Measurements from ENCODE around the gene NFKBIA. TPM values are rescaled to one million over a fixed set of nuclear protein-coding genes. Genes with fewer than 3 reads are reported as not detected.

NFKBIA gene
- total RNA-seq, 2 donors from 2014 or later = 1,744 to 1,805 TPM

DNA sequence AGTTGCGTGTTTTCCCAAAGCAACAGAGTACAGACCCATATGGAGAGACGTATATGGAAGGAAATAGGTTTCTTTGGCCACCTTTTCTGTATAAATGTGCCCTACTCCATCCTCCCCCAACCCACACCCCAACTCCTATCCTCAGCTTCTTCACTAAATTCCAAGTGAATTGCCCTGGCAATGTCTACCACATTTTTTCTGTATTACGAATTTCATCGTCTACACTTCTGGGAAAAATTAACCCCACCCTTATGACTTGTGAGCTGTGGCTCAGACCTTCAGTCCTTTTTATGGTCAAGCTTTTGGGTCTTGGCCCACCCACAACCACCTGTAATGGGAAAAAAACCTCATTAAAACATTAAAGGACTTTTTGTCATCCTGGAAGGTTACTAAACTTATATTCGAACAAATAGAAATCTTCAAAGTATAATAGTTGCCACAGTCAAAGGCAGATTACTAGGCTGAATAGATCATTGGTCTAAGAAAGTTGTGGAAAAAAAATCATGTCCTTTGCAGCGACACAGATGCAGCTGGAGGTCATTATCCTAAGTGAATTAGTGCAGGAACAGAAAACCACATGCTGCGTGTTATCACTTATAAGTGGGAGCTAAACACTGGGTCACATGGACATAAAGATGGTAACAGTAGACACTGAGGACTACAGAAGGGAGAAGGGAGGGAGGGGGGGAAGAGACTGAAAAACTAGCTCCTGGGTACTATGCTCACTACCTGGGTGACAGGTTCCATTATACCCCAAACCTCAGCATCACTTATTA, 15.7 kb upstream of the NFKBIA start:
- Mint-ChIP-seq H3K36me3 (ENCODE audit: low read depth) (no peaks in the 10 kb centered on the region), H3K27ac (no peak overlapping the region), H3K4me1 (peaks cover 24% of the 10 kb centered on the region), H3K4me3 (no peak overlapping the region), H3K27me3 (no peaks in the 10 kb centered on the region)
- ATAC-seq (no peak), DNase-seq (no peak)
- H3K9me3 ChIP-seq (ENCODE audit: control insufficient read depth, low read length, poor library complexity, severe bottlenecking) = no peaks in the 10 kb centered on the region

- Mint-ChIP-seq H3K36me3 (ENCODE audit: low read depth) (no peaks in the 10 kb centered on the region), H3K4me3 (no peak overlapping the region), H3K4me1 (peaks cover 31% of the 10 kb centered on the region), H3K27me3 (no peaks in the 10 kb centered on the region), H3K27ac (no peak overlapping the region)
- no peak for ATAC-seq
- H3K9me3 ChIP-seq (ENCODE audit: control insufficient read depth, low read length, poor library complexity, severe bottlenecking) = no peaks in the 10 kb centered on the region
- DNase-seq = no peak
Measured at GRCh38 chr14:35419429-35419841, 14.9 kb upstream of the NFKBIA start.

- Mint-ChIP-seq H3K4me1 (peaks cover 35% of the 10 kb centered on the region), H3K36me3 (ENCODE audit: low read depth) (no peaks in the 10 kb centered on the region), H3K27ac (peak overlapping the region; percentile 98), H3K4me3 (no peak overlapping the region), H3K27me3 (no peaks in the 10 kb centered on the region)
- no peaks in the 10 kb centered on the region for H3K9me3 ChIP-seq (ENCODE audit: control insufficient read depth, low read length, poor library complexity, severe bottlenecking)
- no peak for DNase-seq
- no peak for ATAC-seq
Measured at GRCh38 chr14:35418093-35418492, 13.5 kb upstream of the NFKBIA start.

DNA sequence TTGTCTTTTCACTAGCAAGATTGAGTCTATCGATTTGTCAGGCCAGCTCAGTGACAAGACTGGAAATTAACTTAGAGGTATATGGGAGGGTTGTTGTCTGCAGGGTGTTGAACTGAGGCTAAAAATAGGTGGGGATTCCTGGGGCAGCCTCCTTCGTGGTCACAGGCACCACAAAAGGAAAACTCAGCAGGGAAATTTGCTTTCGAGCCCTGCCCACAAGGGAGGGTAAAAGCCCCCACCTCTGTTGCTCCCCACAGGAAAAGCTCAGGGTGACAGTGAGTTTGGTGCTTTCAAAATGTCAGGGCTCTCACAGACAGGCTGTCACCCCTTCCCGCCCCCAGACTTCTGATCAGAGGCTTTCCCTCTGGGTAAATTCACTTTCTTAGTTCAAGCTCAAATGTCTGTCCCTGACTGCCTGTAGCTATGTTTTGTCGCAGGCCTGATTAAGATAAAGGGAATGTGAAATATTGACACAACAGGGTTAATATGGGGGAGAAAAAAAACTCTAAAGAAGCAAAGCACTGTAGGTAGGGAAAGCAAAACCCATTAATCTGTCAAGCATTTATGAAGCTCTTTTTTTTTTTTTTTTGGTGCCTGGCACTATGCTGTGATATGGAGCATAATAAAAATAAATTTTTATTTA, 11.7 kb upstream of the NFKBIA start:
- Mint-ChIP-seq H3K36me3 (ENCODE audit: low read depth) (no peaks in the 10 kb centered on the region), H3K4me1 (peaks cover 37% of the 10 kb centered on the region), H3K4me3 (peak overlapping the region; percentile 87), H3K27ac (peak overlapping the region; percentile 98), H3K27me3 (no peaks in the 10 kb centered on the region)
- no peaks in the 10 kb centered on the region for H3K9me3 ChIP-seq (ENCODE audit: control insufficient read depth, low read length, poor library complexity, severe bottlenecking)
- ATAC-seq = peak; percentile 75
- DNase-seq = peak; percentile 42 to 69 (median 43)

DNA sequence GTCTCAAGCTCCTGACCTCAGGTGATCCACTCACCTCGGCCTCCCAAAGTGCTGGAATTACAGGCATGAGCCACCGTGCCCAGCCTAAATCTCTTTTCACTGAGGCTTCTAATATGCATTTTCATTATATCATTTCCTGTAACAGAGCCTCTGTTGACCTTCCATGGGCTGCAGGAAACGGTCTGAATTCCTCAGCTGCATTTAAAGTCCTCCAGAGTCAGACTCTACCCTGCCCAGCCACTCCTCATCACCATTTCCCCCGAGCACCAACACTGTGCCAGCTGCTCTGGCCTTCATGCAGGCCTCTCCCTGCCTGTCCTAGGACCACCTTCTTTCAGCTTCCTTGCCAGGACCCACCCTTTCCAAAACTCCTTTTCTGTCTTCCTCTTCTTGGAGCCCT, 9.8 kb upstream of the NFKBIA start:
- no peaks in the 10 kb centered on the region for H3K27me3 Mint-ChIP-seq
- ATAC-seq = no peak

DNA sequence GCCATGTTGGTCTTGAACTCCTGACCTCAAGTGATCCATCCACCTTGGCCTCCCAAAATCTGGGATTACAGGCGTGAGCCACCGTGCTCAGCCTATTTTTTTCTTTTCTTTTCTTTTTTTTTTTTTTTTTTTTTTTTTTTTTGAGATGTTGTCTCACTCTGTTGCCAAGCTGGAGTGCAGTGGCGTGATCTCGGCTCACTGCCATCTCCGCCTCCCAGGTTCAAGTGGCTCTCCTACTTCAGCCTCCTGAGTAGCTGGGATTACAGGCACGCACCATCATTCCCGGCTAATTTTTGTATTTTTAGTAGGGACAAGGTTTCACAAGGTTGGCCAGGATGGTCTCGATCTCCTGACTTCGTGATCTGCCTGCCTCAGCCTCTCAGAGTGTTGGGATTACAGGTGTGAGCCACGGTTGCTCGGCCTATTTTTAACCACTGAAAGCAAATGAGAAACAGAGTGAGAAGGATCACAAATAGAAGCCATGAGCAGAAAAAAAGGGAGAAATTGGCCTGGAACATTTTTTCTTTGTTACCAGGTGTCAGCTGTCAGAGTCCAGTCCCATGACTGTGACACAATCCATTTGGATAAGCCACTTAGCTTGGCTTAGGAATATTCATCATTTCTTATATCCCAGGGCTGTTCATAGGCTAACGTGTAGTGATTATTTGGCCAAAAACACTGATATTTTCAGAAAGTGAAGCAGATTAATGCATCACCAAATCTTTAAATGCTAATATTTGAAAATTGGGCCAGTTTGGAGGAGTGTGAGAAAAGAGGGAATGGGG, 7.9 kb upstream of the NFKBIA start:
- H3K27ac Mint-ChIP-seq = peak overlapping the region; percentile 86
- no peaks in the 10 kb centered on the region for H3K36me3 Mint-ChIP-seq (ENCODE audit: low read depth)
- no peaks in the 10 kb centered on the region for H3K27me3 Mint-ChIP-seq
- no peak overlapping the region for H3K4me3 Mint-ChIP-seq
- peaks cover 32% of the 10 kb centered on the region for H3K4me1 Mint-ChIP-seq
- ATAC-seq (no peak), DNase-seq (no peak)
- H3K9me3 ChIP-seq (ENCODE audit: control insufficient read depth, low read length, poor library complexity, severe bottlenecking) = no peaks in the 10 kb centered on the region

More for the DNA sequence above, 9.8 kb upstream of the NFKBIA start:
- DNase-seq = no peak
- no peaks in the 10 kb centered on the region for H3K9me3 ChIP-seq (ENCODE audit: control insufficient read depth, low read length, poor library complexity, severe bottlenecking)
- H3K27ac Mint-ChIP-seq = peak overlapping the region; percentile 98
- no peak overlapping the region for H3K4me3 Mint-ChIP-seq
- H3K36me3 Mint-ChIP-seq (ENCODE audit: low read depth) = no peaks in the 10 kb centered on the region
- peaks cover 35% of the 10 kb centered on the region for H3K4me1 Mint-ChIP-seq

- Mint-ChIP-seq H3K27ac (no peak overlapping the region), H3K4me3 (no peak overlapping the region), H3K4me1 (peaks cover 25% of the 10 kb centered on the region), H3K27me3 (no peaks in the 10 kb centered on the region), H3K36me3 (ENCODE audit: low read depth) (no peaks in the 10 kb centered on the region)
- DNase-seq (no peak), ATAC-seq (no peak)
- H3K9me3 ChIP-seq (ENCODE audit: control insufficient read depth, low read length, poor library complexity, severe bottlenecking) = no peaks in the 10 kb centered on the region
Measured at GRCh38 chr14:35410858-35411257, 6.3 kb upstream of the NFKBIA start.

GRCh38 chr14:35409595-35409994, 5.0 kb upstream of the NFKBIA start:
- no peak for ATAC-seq
- Mint-ChIP-seq H3K27ac (no peak overlapping the region), H3K4me3 (no peak overlapping the region)

DNA sequence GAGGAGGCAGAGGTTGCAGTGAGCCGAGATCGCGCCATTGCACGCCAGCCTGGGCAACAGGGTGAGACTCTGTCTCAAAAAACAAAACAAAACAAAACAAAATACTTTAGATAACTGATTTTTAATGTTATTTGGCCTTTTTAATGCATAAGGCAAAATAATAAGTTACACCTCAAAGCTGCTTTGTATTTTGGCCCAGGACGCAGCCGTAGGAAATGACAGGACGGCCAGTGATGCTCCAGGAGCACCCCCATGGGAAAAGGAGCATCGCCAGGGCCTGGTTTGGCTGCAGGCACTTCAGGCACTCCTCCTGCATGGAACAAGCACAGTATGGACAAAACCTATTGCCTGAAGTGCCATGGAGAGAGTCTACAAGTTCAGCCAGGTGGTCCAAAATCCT, 3.5 kb upstream of the NFKBIA start:
- no peaks in the 10 kb centered on the region for H3K27me3 Mint-ChIP-seq
- H3K4me1 Mint-ChIP-seq = peaks cover 32% of the 10 kb centered on the region
- H3K4me3 Mint-ChIP-seq = no peak overlapping the region
- peaks cover 4% of the 10 kb centered on the region for H3K9me3 ChIP-seq (ENCODE audit: control insufficient read depth, low read length, poor library complexity, severe bottlenecking)
- H3K27ac Mint-ChIP-seq = no peak overlapping the region
- DNase-seq (no peak), ATAC-seq (no peak)
- H3K36me3 Mint-ChIP-seq (ENCODE audit: low read depth) = peaks cover 2% of the 10 kb centered on the region

More at GRCh38 chr14:35409595-35409994, 5.0 kb upstream of the NFKBIA start:
- peaks cover 27% of the 10 kb centered on the region for H3K4me1 Mint-ChIP-seq
- no peaks in the 10 kb centered on the region for H3K9me3 ChIP-seq (ENCODE audit: control insufficient read depth, low read length, poor library complexity, severe bottlenecking)
- H3K36me3 Mint-ChIP-seq (ENCODE audit: low read depth) = no peaks in the 10 kb centered on the region
- no peak for DNase-seq
- no peaks in the 10 kb centered on the region for H3K27me3 Mint-ChIP-seq

DNA sequence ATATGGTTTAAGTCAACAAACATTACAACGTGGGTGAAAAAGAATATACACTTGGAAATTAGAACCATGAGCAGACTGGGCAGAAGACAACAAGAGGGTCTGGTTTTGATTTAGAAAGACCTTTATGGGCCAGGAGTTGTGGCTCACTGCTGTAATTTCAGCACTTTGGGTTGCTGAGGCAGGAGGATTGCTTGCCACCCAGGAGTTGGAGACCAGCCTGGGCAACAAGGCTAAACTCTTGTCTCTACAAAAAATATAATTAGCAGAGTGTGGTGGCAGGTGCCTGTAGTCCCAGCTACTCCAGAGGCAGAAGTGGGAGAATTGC, 2.7 kb upstream of the NFKBIA start:
- Mint-ChIP-seq H3K36me3 (ENCODE audit: low read depth) (peaks cover 2% of the 10 kb centered on the region), H3K4me3 (no peak overlapping the region), H3K4me1 (peaks cover 37% of the 10 kb centered on the region), H3K27me3 (no peaks in the 10 kb centered on the region), H3K27ac (peak overlapping the region; percentile 100)
- ATAC-seq (no peak), DNase-seq (no peak)
- H3K9me3 ChIP-seq (ENCODE audit: control insufficient read depth, low read length, poor library complexity, severe bottlenecking) = peaks cover 5% of the 10 kb centered on the region

- peaks cover 5% of the 10 kb centered on the region for H3K9me3 ChIP-seq (ENCODE audit: control insufficient read depth, low read length, poor library complexity, severe bottlenecking)
- no peaks in the 10 kb centered on the region for H3K27me3 Mint-ChIP-seq
- DNase-seq (no peak), ATAC-seq (no peak)
- H3K36me3 Mint-ChIP-seq (ENCODE audit: low read depth) = peaks cover 2% of the 10 kb centered on the region
- peak overlapping the region; percentile 31 for H3K4me3 Mint-ChIP-seq
- H3K27ac Mint-ChIP-seq = peak overlapping the region; percentile 100
- H3K4me1 Mint-ChIP-seq = peaks cover 42% of the 10 kb centered on the region
Measured at GRCh38 chr14:35406506-35407305, 2.2 kb upstream of the NFKBIA start.

DNA sequence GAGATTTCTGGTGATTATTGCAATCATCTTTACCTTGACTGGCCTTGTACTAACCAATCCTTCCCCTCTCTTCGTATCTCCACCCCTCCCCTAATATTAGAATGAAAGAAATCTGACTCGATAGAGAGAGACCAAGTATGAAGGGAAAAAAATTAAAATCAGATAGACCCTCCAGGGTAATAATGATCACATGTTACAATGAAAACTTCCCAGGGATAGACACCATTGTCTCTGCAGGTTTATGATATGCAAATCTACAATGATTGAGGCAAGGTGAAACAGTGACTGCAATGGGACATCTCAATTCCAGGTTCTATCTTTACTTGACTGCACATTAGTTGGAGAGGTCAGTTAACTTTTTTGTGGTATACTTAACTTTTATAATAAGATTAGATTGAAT, 1.5 kb upstream of the NFKBIA start:
- peaks cover 5% of the 10 kb centered on the region for H3K9me3 ChIP-seq (ENCODE audit: control insufficient read depth, low read length, poor library complexity, severe bottlenecking)
- H3K4me1 Mint-ChIP-seq = peaks cover 47% of the 10 kb centered on the region
- no peak for ATAC-seq
- no peak for DNase-seq
- H3K27ac Mint-ChIP-seq = peak overlapping the region; percentile 100
- peak overlapping the region; percentile 95 for H3K4me3 Mint-ChIP-seq
- H3K36me3 Mint-ChIP-seq (ENCODE audit: low read depth) = peaks cover 2% of the 10 kb centered on the region
- no peaks in the 10 kb centered on the region for H3K27me3 Mint-ChIP-seq

Measured in T-helper 17 cell (primary cell).